Caco-2 (cell line): ENCODE data around the gene WDR11. TPM values are rescaled to one million over a fixed set of nuclear protein-coding genes. Genes with fewer than 3 reads are reported as not detected.

ENCODE experiments used
- BruUV-seq: library from RNA; stranded (reverse); fragments of 400-500 nt; replicated peaks from 2 replicates; lab custom pipeline; 2021; lab: Mats Ljungman, UMichigan
- CTCF ChIA-PET: fragments of 300-600 bp; sonication (Branson Sonifier 250); formaldehyde crosslinking; loops from one replicate; lab custom pipeline; 2022; ENCODE audit warnings: antibody characterized with exemption; lab: Charles Lee
- POLR2A ChIA-PET: fragments of 300-600 bp; sonication (Branson Sonifier 250); formaldehyde crosslinking; loops from one replicate; lab custom pipeline; 2022; ENCODE audit warnings: antibody characterized with exemption; lab: Charles Lee
- DNase-seq, 2 experiments: peaks; one replicate each; pipeline versions ENCODE4 v3.0.0 to v3.0.0-alpha.2; 2020 to 2022
- H3K27me3 ChIP-seq: replicated peaks from 2 replicates; pipeline ENCODE4 v1.6.0; 2011; ENCODE audit warnings: low read length; ENCODE audit not compliant: control insufficient read depth, insufficient read depth
- H3K36me3 ChIP-seq: 2 replicates; pipeline ENCODE4 v1.5.1; 2011; ENCODE audit warnings: low read length; ENCODE audit not compliant: control insufficient read depth, insufficient read depth
- H3K4me1 ChIP-seq: fragments of 250-450 bp; sonication (Bioruptor Pico); 2 replicates; pipeline ENCODE4 v1.5.1; 2020; ENCODE audit warnings: mild to moderate bottlenecking
- H3K4me3 ChIP-seq: 2 replicates; pipeline ENCODE4 v1.5.1; 2011; ENCODE audit warnings: low read depth, mild to moderate bottlenecking, control low read depth, low read length
- H3K9me3 ChIP-seq: fragments of 250-450 bp; sonication (Bioruptor Pico); 2 replicates; pipeline ENCODE4 v1.5.1; 2020; ENCODE audit warnings: mild to moderate bottlenecking, moderate library complexity
- H3K27ac Mint-ChIP-seq: one replicate; pipeline ENCODE4 v1.8.0; 2022; ENCODE audit warnings: mixed read lengths; ENCODE audit not compliant: unreplicated experiment
- H3K27me3 Mint-ChIP-seq: one replicate; pipeline ENCODE4 v1.8.0; 2022; ENCODE audit warnings: mixed read lengths; ENCODE audit not compliant: insufficient read depth, unreplicated experiment
- H3K36me3 Mint-ChIP-seq: one replicate; pipeline ENCODE4 v1.8.0; 2022; ENCODE audit warnings: mild to moderate bottlenecking, mixed read lengths; ENCODE audit not compliant: insufficient read depth, unreplicated experiment
- H3K4me1 Mint-ChIP-seq: one replicate; pipeline ENCODE4 v1.8.0; 2022; ENCODE audit warnings: low read depth, mixed read lengths; ENCODE audit not compliant: unreplicated experiment
- H3K4me3 Mint-ChIP-seq: one replicate; pipeline ENCODE4 v1.8.0; 2022; ENCODE audit warnings: mild to moderate bottlenecking, moderate library complexity, mixed read lengths; ENCODE audit not compliant: unreplicated experiment
- H3K9me3 Mint-ChIP-seq: one replicate; pipeline ENCODE4 v1.8.0; 2022; ENCODE audit warnings: mixed read lengths; ENCODE audit not compliant: unreplicated experiment
- CTCF ChIP-seq, 2 experiments: fragments of 200-600 bp in 1 of 2; IDR thresholded peaks; 1 replicate in 1 of 2; 2 replicates in 1 of 2; pipeline versions ENCODE4 v1.5.1 to v1.8.0; 2011 to 2022; ENCODE audit warnings: antibody characterized with exemption in 1 of 2, control low read depth in 1 of 2, inconsistent platforms in 1 of 2, low read depth in 1 of 2, low read length in 1 of 2, mild to moderate bottlenecking in 1 of 2, moderate library complexity in 1 of 2; ENCODE audit not compliant: insufficient read depth in 1 of 2, severe bottlenecking in 1 of 2, unreplicated experiment in 1 of 2
- intact Hi-C: fragments of 100-400 bp; cut with micrococcal nuclease; formaldehyde crosslinking; loops from one replicate; pipeline ENCODE4 v1.10.0; 2022; ENCODE audit not compliant: unreplicated experiment
- total RNA-seq: library from RNA; stranded (reverse); gene quantifications from 2 replicates; pipeline ENCODE4 v1.2.3, GENCODE V29; 2022

Gene WDR11
- total RNA-seq, 1 experiment from 2014 or later: 59.2 TPM

DNA sequence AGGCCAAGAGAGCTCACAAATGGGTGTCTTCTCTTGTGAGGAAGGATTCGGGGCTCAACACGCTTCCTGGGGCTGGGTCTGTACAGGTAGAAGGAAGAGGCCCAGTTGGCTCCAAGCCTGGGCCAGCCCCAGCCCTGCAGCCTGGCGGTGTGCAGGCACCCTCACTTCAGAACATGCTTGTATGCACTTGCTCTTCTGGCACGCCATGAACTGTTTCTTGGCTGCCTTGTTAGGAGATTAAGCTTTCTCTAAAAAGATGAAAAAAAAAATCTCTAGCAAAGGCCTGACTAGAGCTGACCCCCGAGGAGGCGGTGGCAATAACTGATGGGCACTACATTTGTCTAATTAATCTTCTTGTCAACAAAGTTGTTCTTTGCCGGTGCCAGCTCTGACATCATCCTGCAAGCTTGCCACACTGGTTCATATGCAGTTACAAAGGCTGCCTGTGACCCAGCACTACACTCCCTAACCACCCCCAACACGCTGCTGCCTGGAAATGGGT, 94.7 kb downstream of the WDR11 start:
- H3K27me3 ChIP-seq: no peaks in the 10 kb centered on the region
- CTCF ChIA-PET: no interaction called here
- no TSS peak for BruUV-seq
- H3K4me1 ChIP-seq: peaks cover 10% of the 10 kb centered on the region
- no peak for TF ChIP-seq CTCF (IDR thresholded peaks at IDR 0.05; ENCODE audit: insufficient read depth in 1 of 2, low read depth in 1 of 2, low read length in 1 of 2, severe bottlenecking in 1 of 2, unreplicated experiment in 1 of 2)
- H3K27ac Mint-ChIP-seq: peak overlapping the region; percentile 30
- intact Hi-C loops: loop anchor here (10.0 kb wide), 3 partner anchors 239 to 559 kb away; no protein-coding TSS in a partner anchor
- H3K4me1 Mint-ChIP-seq: peaks cover 8% of the 10 kb centered on the region
- H3K36me3 ChIP-seq: no peaks in the 10 kb centered on the region; the same call in 1 of the 2 replicates
- H3K9me3 ChIP-seq: no peaks in the 10 kb centered on the region; the same call in 1 of the 2 replicates
- H3K4me3 Mint-ChIP-seq: no peak overlapping the region
- no peak for DNase-seq
- no peaks in the 10 kb centered on the region for H3K36me3 Mint-ChIP-seq
- no peaks in the 10 kb centered on the region for H3K27me3 Mint-ChIP-seq
- H3K4me3 ChIP-seq: no peak overlapping the region
- POLR2A ChIA-PET: no interaction called here
- no peaks in the 10 kb centered on the region for H3K9me3 Mint-ChIP-seq

DNA sequence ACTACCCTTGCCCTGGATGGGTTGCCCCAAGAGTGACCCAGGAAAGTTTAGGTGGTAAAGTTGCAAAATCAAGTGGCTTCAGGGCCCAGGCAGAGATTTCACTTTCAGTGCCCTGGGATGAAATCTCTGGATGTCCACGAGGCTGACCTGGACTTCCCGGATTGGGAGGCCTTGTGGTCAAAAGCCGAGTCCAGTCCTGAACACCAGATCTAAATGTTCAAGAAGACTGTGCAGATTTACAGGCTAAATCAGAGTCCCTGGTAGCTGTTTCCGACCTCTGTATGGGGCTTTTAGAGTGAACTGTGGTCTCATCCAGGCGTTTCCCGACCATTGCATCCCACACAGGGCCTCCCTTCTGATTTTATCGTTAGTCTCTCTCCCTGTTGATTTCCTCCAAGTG, 95.3 kb downstream of the WDR11 start:
- no peak overlapping the region for H3K4me3 Mint-ChIP-seq

More for the DNA sequence above, 95.3 kb downstream of the WDR11 start:
- no peaks in the 10 kb centered on the region; the same call in 1 of the 2 replicates for H3K9me3 ChIP-seq
- H3K36me3 Mint-ChIP-seq: no peaks in the 10 kb centered on the region
- no peaks in the 10 kb centered on the region; the same call in 1 of the 2 replicates for H3K36me3 ChIP-seq
- ChIA-PET CTCF (no interaction called here), POLR2A (no interaction called here)
- intact Hi-C loops: loop anchor here (10.0 kb wide), 3 partner anchors 238 to 558 kb away; no protein-coding TSS in a partner anchor
- BruUV-seq: no TSS peak
- DNase-seq: no peak
- no peak overlapping the region for H3K4me3 ChIP-seq
- H3K27ac Mint-ChIP-seq: no peak overlapping the region
- no peaks in the 10 kb centered on the region for H3K27me3 ChIP-seq
- H3K9me3 Mint-ChIP-seq: no peaks in the 10 kb centered on the region
- H3K4me1 ChIP-seq: peaks cover 16% of the 10 kb centered on the region
- TF ChIP-seq CTCF (IDR thresholded peaks at IDR 0.05; ENCODE audit: insufficient read depth in 1 of 2, low read depth in 1 of 2, low read length in 1 of 2, severe bottlenecking in 1 of 2, unreplicated experiment in 1 of 2): no peak
- H3K4me1 Mint-ChIP-seq: peaks cover 6% of the 10 kb centered on the region
- no peaks in the 10 kb centered on the region for H3K27me3 Mint-ChIP-seq
